Measurements from ENCODE around the gene FREM1.

The FREM1 gene

GRCh38 chr9:14882090-14882489, 28.1 kb downstream of the FREM1 start:
- Histone ChIP-seq H3K27me3 (ENCODE audit: low read depth) (no peaks in the 10 kb centered on the region), H3K9me3 (no peaks in the 10 kb centered on the region), H3K4me1 (no peaks in the 10 kb centered on the region), H3K36me3 (replicated peaks) (no peaks in the 10 kb centered on the region), H3K4me3 (no peak overlapping the region)
- in situ Hi-C loops (cut with MboI; ENCODE audit: low sequenced_read_pairs), result no loop called here
- DNase-seq (ENCODE audit: low spot score in 2 of 2), result no peak

- H3K4me3 ChIP-seq, result no peak overlapping the region
- no peaks in the 10 kb centered on the region for H3K4me1 ChIP-seq
- no peaks in the 10 kb centered on the region for H3K27me3 ChIP-seq (ENCODE audit: low read depth)
- peak in 1 of 2 experiments; percentile 8 for DNase-seq (ENCODE audit: low spot score in 2 of 2)
- H3K36me3 ChIP-seq (replicated peaks), result no peaks in the 10 kb centered on the region
- H3K9me3 ChIP-seq, result no peaks in the 10 kb centered on the region
- in situ Hi-C loops (cut with MboI; ENCODE audit: low sequenced_read_pairs), result no loop called here
Observed at GRCh38 chr9:14881006-14881405, 29.2 kb downstream of the FREM1 start.

GRCh38 chr9:14870090-14870489, 40.1 kb downstream of the FREM1 start:
- H3K27me3 ChIP-seq (ENCODE audit: low read depth), result 0 out of 2 replicates have a peak, but pooled peaks cover 2% of the 10 kb centered on the region
- H3K9me3 ChIP-seq, result no peaks in the 10 kb centered on the region
- H3K4me3 ChIP-seq, result no peak overlapping the region
- in situ Hi-C loops (cut with MboI; ENCODE audit: low sequenced_read_pairs), result no loop called here
- DNase-seq (ENCODE audit: low spot score in 2 of 2), result no peak
- no peaks in the 10 kb centered on the region for H3K36me3 ChIP-seq (replicated peaks)
- H3K4me1 ChIP-seq, result no peaks in the 10 kb centered on the region

- Histone ChIP-seq H3K9me3 (no peaks in the 10 kb centered on the region), H3K4me3 (no peak overlapping the region), H3K4me1 (no peaks in the 10 kb centered on the region), H3K27me3 (ENCODE audit: low read depth) (0 out of 2 replicates have a peak, but pooled peaks cover 2% of the 10 kb centered on the region), H3K36me3 (replicated peaks) (no peaks in the 10 kb centered on the region)
- DNase-seq (ENCODE audit: low spot score in 2 of 2), result no peak
- in situ Hi-C loops (cut with MboI; ENCODE audit: low sequenced_read_pairs), result no loop called here
Observed at GRCh38 chr9:14869671-14870070, 40.6 kb downstream of the FREM1 start.

- Histone ChIP-seq H3K4me1 (no peaks in the 10 kb centered on the region), H3K4me3 (no peak overlapping the region), H3K36me3 (replicated peaks) (no peaks in the 10 kb centered on the region), H3K27me3 (ENCODE audit: low read depth) (peaks cover 2% of the 10 kb centered on the region; the same call in 1 of the 2 replicates), H3K9me3 (no peaks in the 10 kb centered on the region)
- in situ Hi-C loops (cut with MboI; ENCODE audit: low sequenced_read_pairs), result no loop called here
- DNase-seq (ENCODE audit: low spot score in 2 of 2), result no peak
Observed at GRCh38 chr9:14868772-14869583, 41.2 kb downstream of the FREM1 start.

GRCh38 chr9:14868418-14868771, 41.8 kb downstream of the FREM1 start:
- no peak for DNase-seq (ENCODE audit: low spot score in 2 of 2)
- Histone ChIP-seq H3K27me3 (ENCODE audit: low read depth) (peaks cover 2% of the 10 kb centered on the region; the same call in 1 of the 2 replicates), H3K9me3 (no peaks in the 10 kb centered on the region), H3K36me3 (replicated peaks) (no peaks in the 10 kb centered on the region), H3K4me3 (no peak overlapping the region), H3K4me1 (no peaks in the 10 kb centered on the region)
- in situ Hi-C loops (cut with MboI; ENCODE audit: low sequenced_read_pairs), result no loop called here

- Histone ChIP-seq H3K9me3 (no peaks in the 10 kb centered on the region), H3K27me3 (ENCODE audit: low read depth) (peaks cover 2% of the 10 kb centered on the region; the same call in 1 of the 2 replicates), H3K4me1 (no peaks in the 10 kb centered on the region), H3K36me3 (replicated peaks) (no peaks in the 10 kb centered on the region), H3K4me3 (no peak overlapping the region)
- DNase-seq (ENCODE audit: low spot score in 2 of 2), result no peak
- in situ Hi-C loops (cut with MboI; ENCODE audit: low sequenced_read_pairs), result no loop called here
Observed at GRCh38 chr9:14866200-14866749, 44.0 kb downstream of the FREM1 start.

- Histone ChIP-seq H3K4me1 (no peaks in the 10 kb centered on the region), H3K9me3 (no peaks in the 10 kb centered on the region), H3K27me3 (ENCODE audit: low read depth) (peaks cover 2% of the 10 kb centered on the region; the same call in 1 of the 2 replicates), H3K36me3 (replicated peaks) (no peaks in the 10 kb centered on the region), H3K4me3 (no peak overlapping the region)
- DNase-seq (ENCODE audit: low spot score in 2 of 2), result no peak
- in situ Hi-C loops (cut with MboI; ENCODE audit: low sequenced_read_pairs), result no loop called here
Observed at GRCh38 chr9:14864309-14864708, 45.9 kb downstream of the FREM1 start.

GRCh38 chr9:14863402-14863801, 46.8 kb downstream of the FREM1 start:
- Histone ChIP-seq H3K9me3 (no peaks in the 10 kb centered on the region), H3K4me3 (no peak overlapping the region), H3K4me1 (no peaks in the 10 kb centered on the region), H3K36me3 (replicated peaks) (no peaks in the 10 kb centered on the region), H3K27me3 (ENCODE audit: low read depth) (peaks cover 2% of the 10 kb centered on the region; the same call in 1 of the 2 replicates)
- no peak for DNase-seq (ENCODE audit: low spot score in 2 of 2)
- in situ Hi-C loops (cut with MboI; ENCODE audit: low sequenced_read_pairs), result no loop called here

GRCh38 chr9:14857449-14858305, 52.6 kb downstream of the FREM1 start:
- Histone ChIP-seq H3K36me3 (replicated peaks) (no peaks in the 10 kb centered on the region), H3K9me3 (no peaks in the 10 kb centered on the region), H3K27me3 (ENCODE audit: low read depth) (0 out of 2 replicates have a peak, but pooled peaks cover under 1% of the 10 kb centered on the region), H3K4me3 (no peak overlapping the region), H3K4me1 (no peaks in the 10 kb centered on the region)
- DNase-seq (ENCODE audit: low spot score in 2 of 2), result no peak
- in situ Hi-C loops (cut with MboI; ENCODE audit: low sequenced_read_pairs), result no loop called here

GRCh38 chr9:14849851-14850250, 60.4 kb downstream of the FREM1 start:
- DNase-seq (ENCODE audit: low spot score in 2 of 2), result no peak
- in situ Hi-C loops (cut with MboI; ENCODE audit: low sequenced_read_pairs), result no loop called here
- no peaks in the 10 kb centered on the region for H3K36me3 ChIP-seq (replicated peaks)

GRCh38 chr9:14849296-14849695, 60.9 kb downstream of the FREM1 start:
- Histone ChIP-seq H3K27me3 (ENCODE audit: low read depth) (peaks cover 21% of the 10 kb centered on the region), H3K36me3 (replicated peaks) (no peaks in the 10 kb centered on the region), H3K4me1 (no peaks in the 10 kb centered on the region), H3K9me3 (no peaks in the 10 kb centered on the region), H3K4me3 (no peak overlapping the region)
- DNase-seq (ENCODE audit: low spot score in 2 of 2), result no peak
- in situ Hi-C loops (cut with MboI; ENCODE audit: low sequenced_read_pairs), result no loop called here

More at GRCh38 chr9:14849851-14850250, 60.4 kb downstream of the FREM1 start:
- no peaks in the 10 kb centered on the region for H3K9me3 ChIP-seq
- H3K4me1 ChIP-seq, result no peaks in the 10 kb centered on the region
- H3K27me3 ChIP-seq (ENCODE audit: low read depth), result peaks cover 21% of the 10 kb centered on the region
- H3K4me3 ChIP-seq, result no peak overlapping the region

- in situ Hi-C loops (cut with MboI; ENCODE audit: low sequenced_read_pairs), result no loop called here
- Histone ChIP-seq H3K36me3 (replicated peaks) (no peaks in the 10 kb centered on the region), H3K4me3 (no peak overlapping the region), H3K4me1 (no peaks in the 10 kb centered on the region), H3K9me3 (no peaks in the 10 kb centered on the region), H3K27me3 (ENCODE audit: low read depth) (peaks cover 17% of the 10 kb centered on the region)
- peak; percentile 22 to 84 for DNase-seq (ENCODE audit: low spot score in 2 of 2)
Observed at GRCh38 chr9:14846871-14847311, 63.3 kb downstream of the FREM1 start.
